ENCODE results near the gene MAF.

MAF gene

GRCh38 chr16:79603055-79603454 lies 2.5 kb upstream of the MAF start:
- DNase-seq (ENCODE audit: extremely low read depth, low read depth): no peak
- TF ChIP-seq, protein P1, sequence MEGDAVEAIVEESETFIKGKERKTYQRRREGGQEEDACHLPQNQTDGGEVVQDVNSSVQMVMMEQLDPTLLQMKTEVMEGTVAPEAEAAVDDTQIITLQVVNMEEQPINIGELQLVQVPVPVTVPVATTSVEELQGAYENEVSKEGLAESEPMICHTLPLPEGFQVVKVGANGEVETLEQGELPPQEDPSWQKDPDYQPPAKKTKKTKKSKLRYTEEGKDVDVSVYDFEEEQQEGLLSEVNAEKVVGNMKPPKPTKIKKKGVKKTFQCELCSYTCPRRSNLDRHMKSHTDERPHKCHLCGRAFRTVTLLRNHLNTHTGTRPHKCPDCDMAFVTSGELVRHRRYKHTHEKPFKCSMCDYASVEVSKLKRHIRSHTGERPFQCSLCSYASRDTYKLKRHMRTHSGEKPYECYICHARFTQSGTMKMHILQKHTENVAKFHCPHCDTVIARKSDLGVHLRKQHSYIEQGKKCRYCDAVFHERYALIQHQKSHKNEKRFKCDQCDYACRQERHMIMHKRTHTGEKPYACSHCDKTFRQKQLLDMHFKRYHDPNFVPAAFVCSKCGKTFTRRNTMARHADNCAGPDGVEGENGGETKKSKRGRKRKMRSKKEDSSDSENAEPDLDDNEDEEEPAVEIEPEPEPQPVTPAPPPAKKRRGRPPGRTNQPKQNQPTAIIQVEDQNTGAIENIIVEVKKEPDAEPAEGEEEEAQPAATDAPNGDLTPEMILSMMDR (IDR thresholded peaks at IDR 0.05; ENCODE audit: low read depth, low read length): no peak

DNA sequence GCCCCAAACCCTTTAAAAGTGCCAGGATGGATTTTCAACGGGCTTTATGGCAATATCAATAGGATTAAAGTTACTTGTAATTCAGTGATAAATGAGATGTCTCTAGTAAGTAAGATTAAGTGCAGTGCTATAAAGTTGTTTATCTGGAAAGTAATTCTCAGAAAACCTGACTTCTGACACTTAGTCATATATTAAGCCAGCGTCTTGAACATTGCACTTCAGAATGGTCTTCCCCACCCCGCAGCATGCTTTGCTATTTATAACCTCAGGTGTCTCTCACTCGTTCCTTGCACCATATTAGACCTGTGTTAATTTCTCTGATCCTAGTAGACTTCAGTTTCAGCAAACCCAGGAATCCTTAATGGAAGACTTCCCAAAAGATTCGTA lies 2.1 kb upstream of the MAF start:
- DNase-seq (ENCODE audit: extremely low read depth, low read depth): no peak
- TF ChIP-seq, protein P1 (IDR thresholded peaks at IDR 0.05; ENCODE audit: low read depth, low read length): no peak

DNA sequence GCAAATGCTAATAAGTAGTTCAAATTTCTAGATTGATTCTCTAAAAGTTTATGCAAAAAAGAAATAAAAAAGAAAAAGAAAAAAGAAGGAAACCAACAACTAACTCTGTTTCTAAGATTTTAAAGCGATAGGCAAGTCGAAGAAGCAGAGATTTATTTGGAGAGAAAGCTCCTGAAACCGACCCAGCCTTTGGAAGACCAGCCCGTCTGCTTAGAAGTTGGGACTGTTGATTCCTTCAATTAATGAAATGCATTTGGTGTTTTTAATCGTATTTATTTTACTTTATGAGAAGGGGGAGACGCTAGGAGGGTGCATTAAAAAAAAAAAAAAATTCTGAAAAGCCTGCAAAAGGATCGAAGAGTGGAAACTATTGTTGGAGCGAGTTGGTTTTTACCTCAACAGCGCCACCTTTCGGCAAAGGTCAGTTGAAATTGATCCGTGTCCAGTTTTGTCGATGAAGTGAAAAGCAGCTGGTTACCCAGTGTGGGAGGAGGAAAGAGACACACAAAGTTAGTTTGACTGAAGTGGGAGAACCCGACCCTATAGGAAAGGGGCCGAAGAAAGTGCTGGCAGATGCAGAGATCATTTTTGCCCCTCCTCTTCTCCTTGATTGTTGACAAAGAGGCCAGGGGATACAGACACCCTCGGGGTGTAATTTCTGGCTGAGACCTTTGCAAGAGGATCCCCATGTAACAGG lies 1.5 kb upstream of the MAF start:
- peak; percentile 25 for DNase-seq (ENCODE audit: extremely low read depth, low read depth)
- TF ChIP-seq, protein P1 (IDR thresholded peaks at IDR 0.05; ENCODE audit: low read depth, low read length): peak; percentile 72

DNA sequence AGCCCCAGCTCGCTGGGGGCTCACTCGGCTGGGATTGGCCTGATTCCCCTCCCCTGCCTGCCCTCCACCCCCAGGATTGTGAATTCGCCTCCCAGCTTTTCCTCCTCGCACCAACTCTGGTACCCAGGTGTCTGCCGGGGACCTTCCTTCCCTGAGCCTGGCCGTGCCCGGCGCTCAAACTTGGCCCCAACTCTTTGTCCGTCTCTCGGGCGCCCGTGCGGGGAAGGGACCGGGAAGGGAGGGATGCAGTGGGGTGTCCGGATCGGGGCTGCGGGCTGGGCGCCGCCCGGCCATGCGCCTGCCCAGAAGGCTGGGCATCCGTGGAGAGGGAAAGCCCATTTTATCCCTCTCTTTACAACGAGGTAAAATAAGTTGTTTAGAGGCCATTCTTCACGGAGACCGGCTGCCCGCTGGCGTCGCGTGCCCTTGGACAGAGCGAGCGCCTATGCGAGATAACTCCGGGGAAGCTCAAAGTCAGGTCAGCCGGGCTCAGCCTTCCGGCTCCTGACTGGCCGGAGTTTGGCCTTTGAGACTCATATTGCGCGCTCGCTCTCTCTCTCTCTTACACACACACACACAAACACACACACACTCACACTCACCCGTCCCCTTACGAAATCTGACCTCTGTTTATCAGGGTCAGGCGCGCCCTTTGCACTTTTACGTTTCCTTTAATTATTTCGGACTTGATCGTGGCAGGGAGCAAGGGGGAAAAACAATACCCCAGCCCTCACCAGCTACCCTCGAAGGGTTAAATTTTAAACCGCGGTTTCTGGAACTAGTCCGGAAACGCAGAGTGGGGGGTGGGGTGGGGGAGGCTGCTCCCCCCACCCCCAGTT lies 774 bp upstream of the MAF start:
- DNase-seq (ENCODE audit: extremely low read depth, low read depth): no peak
- TF ChIP-seq, protein P1 (IDR thresholded peaks at IDR 0.05; ENCODE audit: low read depth, low read length): no peak

DNA sequence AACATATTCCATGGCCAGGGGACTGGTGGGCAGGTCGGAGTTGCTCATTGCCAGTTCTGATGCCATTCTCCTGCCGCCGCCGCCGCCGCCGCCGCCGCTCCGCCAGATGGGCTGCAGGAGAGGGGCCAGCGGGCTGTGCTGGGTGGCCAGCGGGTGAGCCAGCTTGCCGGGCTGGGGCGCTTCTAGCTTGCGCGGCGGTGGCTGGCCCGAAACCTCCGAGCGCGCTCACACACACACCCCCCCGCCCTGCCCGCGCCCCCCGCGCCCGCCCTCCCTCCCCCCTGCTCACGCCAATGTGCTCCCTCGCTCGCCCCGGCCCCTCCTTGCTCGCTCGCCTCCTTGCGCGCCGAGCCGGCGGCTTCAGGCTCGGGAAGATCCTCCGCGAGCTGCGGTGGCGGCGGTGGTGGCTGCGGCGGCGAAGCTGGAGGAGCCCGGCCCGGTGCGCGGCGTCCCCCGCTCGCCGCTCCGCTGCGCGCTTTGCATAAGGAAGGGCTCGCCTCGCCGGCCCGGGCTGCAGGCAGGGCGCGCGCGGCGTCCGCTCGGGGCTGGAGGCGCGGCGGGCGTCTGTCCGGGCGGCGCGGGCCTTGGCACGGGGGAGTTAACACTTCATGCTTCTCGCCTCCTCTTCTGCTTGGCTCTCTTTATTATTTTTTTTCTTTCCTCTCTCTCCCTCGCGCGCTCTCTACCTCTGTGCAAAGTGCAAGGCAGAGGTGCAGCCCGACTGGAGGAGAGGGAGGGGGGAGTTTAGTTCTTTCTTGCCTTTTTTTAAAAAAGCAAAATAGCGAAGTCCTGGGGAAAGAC lies 500 bp downstream of the MAF start:
- no peak for DNase-seq (ENCODE audit: extremely low read depth, low read depth)
- TF ChIP-seq, protein P1 (IDR thresholded peaks at IDR 0.05; ENCODE audit: low read depth, low read length): no peak

DNA sequence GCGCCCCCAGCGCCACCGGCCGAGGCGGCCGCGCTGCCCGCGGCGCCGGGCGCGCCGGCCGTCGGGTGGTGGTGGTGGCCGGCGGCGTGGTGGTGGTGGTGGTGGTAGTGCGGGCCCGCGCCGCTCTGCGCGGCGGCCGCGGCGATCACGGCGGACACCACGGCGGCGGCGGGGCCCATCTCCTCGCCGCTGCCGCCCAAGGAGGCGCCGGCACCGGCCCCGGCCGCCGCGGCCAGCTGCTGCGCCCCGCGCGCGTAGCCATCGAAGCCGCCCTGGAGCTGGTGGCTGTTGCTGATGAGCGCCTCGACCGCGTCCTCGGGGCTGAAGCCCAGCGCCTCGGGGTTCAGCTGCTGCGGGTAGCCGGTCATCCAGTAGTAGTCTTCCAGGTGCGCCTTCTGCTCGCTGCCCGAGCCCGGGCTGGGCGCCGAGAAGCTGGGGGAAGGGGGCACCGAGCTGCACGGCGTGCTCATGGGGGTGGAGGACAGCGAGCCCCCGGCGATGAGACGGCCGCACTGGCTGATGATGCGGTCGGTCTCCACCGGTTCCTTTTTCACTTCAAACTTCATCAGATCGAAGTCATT lies 1.2 kb downstream of the MAF start:
- no peak for DNase-seq (ENCODE audit: extremely low read depth, low read depth)
- TF ChIP-seq, protein P1 (IDR thresholded peaks at IDR 0.05; ENCODE audit: low read depth, low read length): no peak

Measured in AG09319 (cell line).